B cell (primary cell): ENCODE data around the gene PLD1.

Experiments used
- EZH2 ChIP-seq: IDR thresholded peaks from 2 replicates; pipeline ENCODE4 v1.6.1; 2012; ENCODE audit warnings: borderline replicate concordance, low read depth, mild to moderate bottlenecking, moderate library complexity, low read length; ENCODE audit not compliant: insufficient read depth, poor library complexity, severe bottlenecking
- TF ChIP-seq, protein P1 (sequence below): fragments of 200-600 bp; IDR thresholded peaks from one replicate; pipeline ENCODE4 v1.8.0; 2022; ENCODE audit warnings: antibody characterized with exemption, mild to moderate bottlenecking

- TF ChIP-seq, protein P1, sequence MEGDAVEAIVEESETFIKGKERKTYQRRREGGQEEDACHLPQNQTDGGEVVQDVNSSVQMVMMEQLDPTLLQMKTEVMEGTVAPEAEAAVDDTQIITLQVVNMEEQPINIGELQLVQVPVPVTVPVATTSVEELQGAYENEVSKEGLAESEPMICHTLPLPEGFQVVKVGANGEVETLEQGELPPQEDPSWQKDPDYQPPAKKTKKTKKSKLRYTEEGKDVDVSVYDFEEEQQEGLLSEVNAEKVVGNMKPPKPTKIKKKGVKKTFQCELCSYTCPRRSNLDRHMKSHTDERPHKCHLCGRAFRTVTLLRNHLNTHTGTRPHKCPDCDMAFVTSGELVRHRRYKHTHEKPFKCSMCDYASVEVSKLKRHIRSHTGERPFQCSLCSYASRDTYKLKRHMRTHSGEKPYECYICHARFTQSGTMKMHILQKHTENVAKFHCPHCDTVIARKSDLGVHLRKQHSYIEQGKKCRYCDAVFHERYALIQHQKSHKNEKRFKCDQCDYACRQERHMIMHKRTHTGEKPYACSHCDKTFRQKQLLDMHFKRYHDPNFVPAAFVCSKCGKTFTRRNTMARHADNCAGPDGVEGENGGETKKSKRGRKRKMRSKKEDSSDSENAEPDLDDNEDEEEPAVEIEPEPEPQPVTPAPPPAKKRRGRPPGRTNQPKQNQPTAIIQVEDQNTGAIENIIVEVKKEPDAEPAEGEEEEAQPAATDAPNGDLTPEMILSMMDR = no peak
- no peak for TF ChIP-seq EZH2
These were observed 41.3 kb downstream of the PLD1 start for GRCh38 chr3:171768986-171769385.
